Endothelial cell of umbilical vein (primary cell): ENCODE data around the gene HECTD2. TPM values are rescaled to one million over a fixed set of nuclear protein-coding genes. Genes with fewer than 3 reads are reported as not detected.

ENCODE experiments used
- BruUV-seq: library from RNA; stranded (reverse); fragments of 400-500 nt; replicated peaks from 2 replicates; lab custom pipeline; 2021; lab: Mats Ljungman, UMichigan
- CTCF ChIA-PET: fragments of 300-600, 350-600 bp; sonication (Branson Sonifier 250); formaldehyde crosslinking; loops from one replicate; lab custom pipeline; 2021; ENCODE audit warnings: antibody characterized with exemption, inconsistent platforms; lab: Charles Lee
- POLR2A ChIA-PET: fragments of 300-600, 350-600 bp; sonication (Branson Sonifier 250); formaldehyde crosslinking; loops from one replicate; lab custom pipeline; 2021; ENCODE audit warnings: antibody characterized with exemption, inconsistent platforms; lab: Charles Lee
- DNase-seq: peaks from one replicate; pipeline ENCODE4 v3.0.0-alpha.2; 2011; ENCODE audit warnings: low read depth, low spot score
- FAIRE-seq: peaks from 2 replicates; lab custom pipeline; 2011; peaks lifted over from hg19 to GRCh38; lab: Jason Lieb, UNC
- H2AFZ ChIP-seq: 2 replicates; pipeline ENCODE4 v1.6.0; 2012; ENCODE audit warnings: low read depth, low read length, control low read depth, inconsistent platforms
- H3K27ac ChIP-seq: 2 replicates; pipeline ENCODE4 v1.5.1; 2011; ENCODE audit warnings: low read depth, mild to moderate bottlenecking, control low read depth, low read length, moderate library complexity; ENCODE audit not compliant: insufficient read depth
- H3K27me3 ChIP-seq, 2 experiments: 2 replicates each; pipeline versions ENCODE4 v1.6.0 to v1.6.1; 2011; ENCODE audit warnings: low read length in 2 of 2, mixed read lengths in 1 of 2; ENCODE audit not compliant: control insufficient read depth in 2 of 2, insufficient read depth in 2 of 2
- H3K36me3 ChIP-seq, 2 experiments: 2 replicates in 1 of 2; 3 replicates in 1 of 2; pipeline ENCODE4 v1.5.1; 2011; ENCODE audit warnings: low read length in 2 of 2, mild to moderate bottlenecking in 1 of 2, moderate library complexity in 1 of 2; ENCODE audit not compliant: control insufficient read depth in 2 of 2, insufficient read depth in 2 of 2; ENCODE audit errors: extremely low read depth in 1 of 2
- H3K4me1 ChIP-seq: 3 replicates; pipeline ENCODE4 v1.5.1; 2011; ENCODE audit warnings: mild to moderate bottlenecking, low read length; ENCODE audit not compliant: control insufficient read depth, insufficient read depth; ENCODE audit errors: extremely low read depth
- H3K4me2 ChIP-seq: 2 replicates; pipeline ENCODE4 v1.6.1; 2011; ENCODE audit warnings: low read length, control low read depth, mixed read lengths; ENCODE audit not compliant: insufficient read depth
- H3K4me3 ChIP-seq, 3 experiments: fragments of 200-600 bp in 1 of 3; sonication (generic), shearing (Covaris generic) in 1 of 3; replicated peaks in 1 of 3; 2 replicates each; pipeline ENCODE4 v1.5.1; 2011 to 2016; ENCODE audit warnings: control low read depth in 3 of 3, low read length in 3 of 3, mild to moderate bottlenecking in 2 of 3, inconsistent platforms in 1 of 3, low read depth in 1 of 3, moderate library complexity in 1 of 3; ENCODE audit not compliant: insufficient read depth in 1 of 3
- H3K79me2 ChIP-seq: 2 replicates; pipeline ENCODE4 v1.6.0; 2012; ENCODE audit warnings: low read length, inconsistent platforms; ENCODE audit not compliant: control insufficient read depth, insufficient read depth
- H3K9ac ChIP-seq: replicated peaks from 2 replicates; pipeline ENCODE3; 2011; ENCODE audit warnings: low read length, control low read depth; ENCODE audit not compliant: insufficient read depth; ENCODE audit errors: extremely low read depth
- H3K9me1 ChIP-seq: replicated peaks from 3 replicates; pipeline ENCODE4 v1.6.0; 2011; ENCODE audit warnings: mild to moderate bottlenecking, low read length; ENCODE audit not compliant: control insufficient read depth, insufficient read depth; ENCODE audit errors: extremely low read depth
- H3K9me3 ChIP-seq: replicated peaks from 2 replicates; pipeline ENCODE4 v1.5.1; 2012; ENCODE audit warnings: low read length, inconsistent platforms; ENCODE audit not compliant: control insufficient read depth, insufficient read depth
- H4K20me1 ChIP-seq: replicated peaks from 2 replicates; pipeline ENCODE3; 2011; ENCODE audit warnings: mild to moderate bottlenecking, low read length; ENCODE audit not compliant: control insufficient read depth, insufficient read depth; ENCODE audit errors: extremely low read depth
- EZH2 ChIP-seq: IDR thresholded peaks from 2 replicates; pipeline ENCODE4 v1.6.1; 2012; ENCODE audit warnings: borderline replicate concordance, low read depth, mild to moderate bottlenecking, moderate library complexity, low read length, inconsistent platforms; ENCODE audit not compliant: severe bottlenecking
- FOS ChIP-seq: IDR thresholded peaks from 2 replicates; pipeline ENCODE4 v1.6.1; 2011; ENCODE audit warnings: mild to moderate bottlenecking, low read length, moderate library complexity, borderline replicate concordance; ENCODE audit not compliant: insufficient read depth
- GATA2 ChIP-seq: IDR thresholded peaks from 2 replicates; pipeline ENCODE4 v1.7.0; 2011; ENCODE audit warnings: low read depth, mild to moderate bottlenecking, moderate library complexity, mixed read lengths, low read length; ENCODE audit not compliant: insufficient read length, insufficient read depth
- JUN ChIP-seq: IDR thresholded peaks from 2 replicates; pipeline ENCODE4 v1.6.1; 2011; ENCODE audit warnings: borderline replicate concordance, low read depth; ENCODE audit not compliant: insufficient read length, insufficient read depth
- MYC ChIP-seq: IDR thresholded peaks from one replicate; pipeline ENCODE4 v1.6.1; 2011; ENCODE audit warnings: mild to moderate bottlenecking, low read depth, low read length
- POLR2A ChIP-seq: IDR thresholded peaks from 2 replicates; pipeline ENCODE4 v1.6.1; 2012; ENCODE audit warnings: low read depth, mild to moderate bottlenecking, control low read depth, low read length
- POLR2AphosphoS5 ChIP-seq: IDR thresholded peaks from 2 replicates; pipeline ENCODE4 v1.6.1; 2012; ENCODE audit warnings: low read depth, mild to moderate bottlenecking, control low read depth, low read length, moderate library complexity; ENCODE audit not compliant: insufficient read depth
- dilution Hi-C: fragments of 300-500 bp; cut with MboI; formaldehyde crosslinking; loops from one replicate; pipeline ENCODE4 v1.15.0; 2019; ENCODE audit warnings: low sequenced_read_pairs; ENCODE audit not compliant: extremely low pct_ligation_motif_present
- intact Hi-C: fragments of 100-400 bp; cut with micrococcal nuclease; formaldehyde crosslinking; loops from one replicate; pipeline ENCODE4 v1.10.0; 2022
- polyA plus RNA-seq, 4 experiments: library from polyadenylated mRNA; depleted of rRNA in 3 of 4; stranded (reverse) in 3 of 4; unstranded in 1 of 4; fragments of >200 nt; gene quantifications; 2 replicates each; pipeline versions ENCODE4 v1.2.1 to v1.2.3, GENCODE V29; 2011 to 2012; ENCODE audit warnings: missing spikeins in 1 of 4
- total RNA-seq: library from RNA; stranded (reverse); gene quantifications from 2 replicates; pipeline ENCODE4 v1.2.3, GENCODE V29; 2021
- TF ChIP-seq, protein P1 (sequence below), 2 donors: IDR thresholded peaks; 1 replicate in 1 of 2; 2 replicates in 1 of 2; pipeline ENCODE4 v1.5.1; 2011; ENCODE audit warnings: low read length in 2 of 2, mild to moderate bottlenecking in 2 of 2, moderate library complexity in 2 of 2, control low read depth in 1 of 2, inconsistent platforms in 1 of 2, low read depth in 1 of 2; ENCODE audit not compliant: insufficient read depth in 1 of 2; ENCODE audit errors: extremely low read depth in 1 of 2
- TF ChIP-seq, protein P2 (sequence below): IDR thresholded peaks from 2 replicates; pipeline ENCODE4 v1.6.1; 2011; ENCODE audit not compliant: insufficient read depth, insufficient read length

HECTD2 gene
- total and polyA plus RNA-seq, 2 donors (not counting 3 experiments of a cell fraction or from before 2014, with no cell fraction given), result 4.2 to 10.7 TPM

DNA sequence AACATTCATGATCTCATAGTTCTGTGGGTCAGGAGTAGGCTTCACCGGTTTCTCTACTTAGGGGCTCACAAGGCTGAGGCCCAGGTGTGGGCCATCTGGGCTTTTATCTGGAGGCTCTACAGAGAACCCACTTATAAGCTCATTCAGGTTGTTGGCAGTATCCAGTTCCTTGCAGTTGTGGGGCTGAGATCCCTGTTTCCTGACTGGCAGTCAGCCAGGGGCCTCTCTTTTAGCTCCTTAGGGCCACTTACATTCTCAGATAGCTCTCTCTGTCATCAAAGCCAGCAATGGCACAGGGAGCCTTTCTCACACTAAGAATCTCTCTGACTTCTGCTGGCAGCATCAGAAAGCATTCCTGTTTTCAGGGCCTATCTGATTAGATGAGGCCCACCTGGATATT is 18.2 kb upstream of the HECTD2 start:
- Histone ChIP-seq H3K79me2 (no peaks in the 10 kb centered on the region), H3K4me3 (no peak overlapping the region), H3K4me2 (no peak overlapping the region), H3K9ac (no peak overlapping the region), H4K20me1 (no peaks in the 10 kb centered on the region), H3K27ac (no peak overlapping the region), H2AFZ (no peak overlapping the region), H3K4me1 (peaks cover 5% of the 10 kb centered on the region), H3K9me1 (no peaks in the 10 kb centered on the region), H3K9me3 (no peaks in the 10 kb centered on the region), H3K36me3 (no peaks in the 10 kb centered on the region), H3K27me3 (peaks cover 8 to 14% of the 10 kb centered on the region in 2 experiments)
- TF ChIP-seq EZH2, result no peak
- no peak for TF ChIP-seq POLR2AphosphoS5
- no peak for TF ChIP-seq POLR2A
- TF ChIP-seq GATA2, result no peak
- TF ChIP-seq, protein P1, sequence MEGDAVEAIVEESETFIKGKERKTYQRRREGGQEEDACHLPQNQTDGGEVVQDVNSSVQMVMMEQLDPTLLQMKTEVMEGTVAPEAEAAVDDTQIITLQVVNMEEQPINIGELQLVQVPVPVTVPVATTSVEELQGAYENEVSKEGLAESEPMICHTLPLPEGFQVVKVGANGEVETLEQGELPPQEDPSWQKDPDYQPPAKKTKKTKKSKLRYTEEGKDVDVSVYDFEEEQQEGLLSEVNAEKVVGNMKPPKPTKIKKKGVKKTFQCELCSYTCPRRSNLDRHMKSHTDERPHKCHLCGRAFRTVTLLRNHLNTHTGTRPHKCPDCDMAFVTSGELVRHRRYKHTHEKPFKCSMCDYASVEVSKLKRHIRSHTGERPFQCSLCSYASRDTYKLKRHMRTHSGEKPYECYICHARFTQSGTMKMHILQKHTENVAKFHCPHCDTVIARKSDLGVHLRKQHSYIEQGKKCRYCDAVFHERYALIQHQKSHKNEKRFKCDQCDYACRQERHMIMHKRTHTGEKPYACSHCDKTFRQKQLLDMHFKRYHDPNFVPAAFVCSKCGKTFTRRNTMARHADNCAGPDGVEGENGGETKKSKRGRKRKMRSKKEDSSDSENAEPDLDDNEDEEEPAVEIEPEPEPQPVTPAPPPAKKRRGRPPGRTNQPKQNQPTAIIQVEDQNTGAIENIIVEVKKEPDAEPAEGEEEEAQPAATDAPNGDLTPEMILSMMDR (IDR thresholded peaks at IDR 0.05; ENCODE audit: extremely low read depth in 1 of 2, insufficient read depth in 1 of 2, low read depth in 1 of 2, low read length in 2 of 2), result no peak
- TF ChIP-seq FOS, result no peak
- no peak for TF ChIP-seq JUN
- TF ChIP-seq, protein P2, sequence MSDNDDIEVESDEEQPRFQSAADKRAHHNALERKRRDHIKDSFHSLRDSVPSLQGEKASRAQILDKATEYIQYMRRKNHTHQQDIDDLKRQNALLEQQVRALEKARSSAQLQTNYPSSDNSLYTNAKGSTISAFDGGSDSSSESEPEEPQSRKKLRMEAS, result no peak
- no peak for TF ChIP-seq MYC
- intact Hi-C loops (no loop called here), dilution Hi-C loops (no loop called here)
- CTCF ChIA-PET, result interaction anchor here (0.6 to 4.6 kb wide), 8 partner anchors 9 to 521 kb away, joined by 3 to 24 read pairs (median 4); no protein-coding TSS in a partner anchor
- FAIRE-seq, result no peak
- BruUV-seq, result no TSS peak
- DNase-seq, result no peak
- POLR2A ChIA-PET, result no interaction called here
